ENCODE results near the gene ARID3B.

DNA sequence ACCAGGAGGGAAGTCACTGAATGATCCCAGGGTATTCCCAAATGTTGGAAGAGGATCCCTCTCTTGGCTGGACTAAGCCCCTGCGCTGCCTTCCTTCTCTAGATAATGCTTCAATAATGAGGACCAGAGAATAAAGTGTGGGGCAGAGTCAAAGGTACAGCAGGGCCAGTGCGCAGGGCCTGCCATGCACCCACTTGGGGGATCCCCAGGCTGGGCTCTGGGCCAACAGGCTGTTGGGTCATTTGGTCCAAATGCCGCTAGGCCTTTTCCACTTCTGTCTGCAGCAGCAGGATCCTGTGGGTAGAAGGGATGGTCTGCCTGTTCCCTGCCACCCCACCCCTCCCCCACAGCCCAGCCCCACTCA, 68.9 kb downstream of the ARID3B start:
- TF ChIP-seq, protein P1, sequence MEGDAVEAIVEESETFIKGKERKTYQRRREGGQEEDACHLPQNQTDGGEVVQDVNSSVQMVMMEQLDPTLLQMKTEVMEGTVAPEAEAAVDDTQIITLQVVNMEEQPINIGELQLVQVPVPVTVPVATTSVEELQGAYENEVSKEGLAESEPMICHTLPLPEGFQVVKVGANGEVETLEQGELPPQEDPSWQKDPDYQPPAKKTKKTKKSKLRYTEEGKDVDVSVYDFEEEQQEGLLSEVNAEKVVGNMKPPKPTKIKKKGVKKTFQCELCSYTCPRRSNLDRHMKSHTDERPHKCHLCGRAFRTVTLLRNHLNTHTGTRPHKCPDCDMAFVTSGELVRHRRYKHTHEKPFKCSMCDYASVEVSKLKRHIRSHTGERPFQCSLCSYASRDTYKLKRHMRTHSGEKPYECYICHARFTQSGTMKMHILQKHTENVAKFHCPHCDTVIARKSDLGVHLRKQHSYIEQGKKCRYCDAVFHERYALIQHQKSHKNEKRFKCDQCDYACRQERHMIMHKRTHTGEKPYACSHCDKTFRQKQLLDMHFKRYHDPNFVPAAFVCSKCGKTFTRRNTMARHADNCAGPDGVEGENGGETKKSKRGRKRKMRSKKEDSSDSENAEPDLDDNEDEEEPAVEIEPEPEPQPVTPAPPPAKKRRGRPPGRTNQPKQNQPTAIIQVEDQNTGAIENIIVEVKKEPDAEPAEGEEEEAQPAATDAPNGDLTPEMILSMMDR (conservative IDR thresholded peaks at IDR 0.05 in 1 of 2, IDR thresholded peaks at IDR 0.05 in 1 of 2; ENCODE audit: low read depth in 1 of 2, low read length in 2 of 2) = no peak
- TF ChIP-seq EZH2 (IDR thresholded peaks at IDR 0.05; ENCODE audit: low read length, missing control alignments) = no peak
